ENCODE results near the gene KHSRP. TPM values are rescaled to one million over a fixed set of nuclear protein-coding genes. Genes with fewer than 3 reads are reported as not detected.

Gene KHSRP
- total RNA-seq, 2 donors from 2014 or later: 146 to 277 TPM

DNA sequence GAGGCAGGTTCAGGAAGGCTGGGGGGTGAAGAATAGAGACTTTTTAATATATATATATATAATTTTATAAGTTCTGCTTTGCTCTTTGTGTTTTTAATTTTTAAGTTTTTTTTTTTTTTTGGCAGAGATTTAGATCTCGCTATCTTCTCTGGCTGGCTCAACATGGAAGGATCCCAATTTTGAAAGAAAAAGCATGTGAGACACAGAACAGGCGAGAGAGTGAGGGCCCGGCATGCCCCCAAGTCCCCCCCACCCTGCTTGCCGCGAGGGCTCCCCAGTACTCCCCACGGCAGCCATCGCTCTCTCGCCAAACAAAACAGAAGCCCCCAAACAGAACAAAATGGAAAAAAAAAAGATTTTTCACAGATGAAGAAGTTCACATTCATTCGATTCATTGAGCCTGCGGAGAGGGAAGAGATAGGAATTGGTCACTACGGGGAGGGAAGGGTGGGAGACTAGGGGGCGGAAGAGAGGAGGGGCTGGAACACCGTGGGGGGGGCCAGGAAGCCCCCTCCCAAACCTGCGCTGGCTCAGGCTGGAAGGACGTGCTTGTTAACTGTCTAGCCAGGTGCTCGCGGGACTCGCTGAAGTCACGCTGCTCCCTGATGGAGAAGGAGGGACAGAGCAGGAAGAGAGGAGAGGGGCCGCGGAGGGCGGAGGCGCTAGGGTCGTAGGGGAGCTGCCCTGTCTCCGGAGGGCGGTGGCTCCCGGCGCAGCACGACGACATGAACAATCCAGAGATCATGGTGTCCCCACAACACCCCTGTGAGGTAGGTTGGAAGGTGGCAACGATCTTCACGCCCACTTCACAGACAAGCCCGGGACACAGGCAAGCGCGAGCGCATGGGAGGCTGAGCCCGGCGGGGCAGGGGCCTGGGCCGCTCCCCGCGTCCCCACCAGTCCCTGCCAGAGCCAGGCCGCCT lies 10.6 kb downstream of the KHSRP start:
- H3K9me3 ChIP-seq: no peaks in the 10 kb centered on the region
- peaks cover 16 to 41% of the 10 kb centered on the region in 2 donors for H3K36me3 ChIP-seq
- H3K27ac ChIP-seq: no peak overlapping the region
- 43% methylated on average over 42 of the region's 42 CpGs for WGBS
- no peak overlapping the region for H3K4me3 ChIP-seq
- TF ChIP-seq POLR2AphosphoS5 (IDR thresholded peaks at IDR 0.05): no peak
- TF ChIP-seq, protein P1, sequence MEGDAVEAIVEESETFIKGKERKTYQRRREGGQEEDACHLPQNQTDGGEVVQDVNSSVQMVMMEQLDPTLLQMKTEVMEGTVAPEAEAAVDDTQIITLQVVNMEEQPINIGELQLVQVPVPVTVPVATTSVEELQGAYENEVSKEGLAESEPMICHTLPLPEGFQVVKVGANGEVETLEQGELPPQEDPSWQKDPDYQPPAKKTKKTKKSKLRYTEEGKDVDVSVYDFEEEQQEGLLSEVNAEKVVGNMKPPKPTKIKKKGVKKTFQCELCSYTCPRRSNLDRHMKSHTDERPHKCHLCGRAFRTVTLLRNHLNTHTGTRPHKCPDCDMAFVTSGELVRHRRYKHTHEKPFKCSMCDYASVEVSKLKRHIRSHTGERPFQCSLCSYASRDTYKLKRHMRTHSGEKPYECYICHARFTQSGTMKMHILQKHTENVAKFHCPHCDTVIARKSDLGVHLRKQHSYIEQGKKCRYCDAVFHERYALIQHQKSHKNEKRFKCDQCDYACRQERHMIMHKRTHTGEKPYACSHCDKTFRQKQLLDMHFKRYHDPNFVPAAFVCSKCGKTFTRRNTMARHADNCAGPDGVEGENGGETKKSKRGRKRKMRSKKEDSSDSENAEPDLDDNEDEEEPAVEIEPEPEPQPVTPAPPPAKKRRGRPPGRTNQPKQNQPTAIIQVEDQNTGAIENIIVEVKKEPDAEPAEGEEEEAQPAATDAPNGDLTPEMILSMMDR (IDR thresholded peaks at IDR 0.05): no peak
- no peak for TF ChIP-seq POLR2A (IDR thresholded peaks at IDR 0.05)
- DNase-seq (ENCODE audit: low spot score): no peak
- H3K27me3 ChIP-seq (replicated peaks; ENCODE audit: insufficient read depth): no peaks in the 10 kb centered on the region
- intact Hi-C loops (cut with DNase I): no loop called here
- H3K4me1 ChIP-seq (replicated peaks): no peaks in the 10 kb centered on the region

DNA sequence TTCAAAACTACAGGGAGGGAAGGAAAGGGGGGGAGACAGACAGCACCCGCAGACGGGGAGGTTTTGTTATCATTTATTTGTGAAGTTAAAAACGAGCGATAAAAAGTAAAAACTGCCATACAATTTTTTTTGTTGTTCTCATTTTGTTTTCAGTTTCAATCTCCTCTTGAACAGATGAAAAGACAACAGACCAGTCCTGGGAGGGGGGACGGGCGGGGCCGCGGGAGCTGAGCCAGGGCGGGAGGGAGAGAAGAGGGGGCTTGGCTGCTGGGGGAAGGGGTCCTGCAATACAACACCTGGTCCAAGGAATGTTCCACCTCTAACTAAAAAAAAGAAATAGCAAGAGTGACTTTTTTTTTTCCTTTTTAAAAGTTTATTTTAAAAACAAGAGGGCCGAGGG lies 11.3 kb downstream of the KHSRP start:
- H3K4me3 ChIP-seq: no peak overlapping the region
- H3K36me3 ChIP-seq: peaks cover 16 to 35% of the 10 kb centered on the region in 2 donors
- no peaks in the 10 kb centered on the region for H3K4me1 ChIP-seq (replicated peaks)
- peak overlapping the region in 1 of 2 donors; percentile 31 for H3K27ac ChIP-seq
- no peak for DNase-seq (ENCODE audit: low spot score)
- TF ChIP-seq POLR2AphosphoS5 (IDR thresholded peaks at IDR 0.05) (no peak), POLR2A (IDR thresholded peaks at IDR 0.05) (no peak)
- TF ChIP-seq, protein P1 (IDR thresholded peaks at IDR 0.05): no peak
- H3K9me3 ChIP-seq: no peaks in the 10 kb centered on the region
- H3K27me3 ChIP-seq (replicated peaks; ENCODE audit: insufficient read depth): no peaks in the 10 kb centered on the region
- 30% methylated on average over 10 of the region's 10 CpGs for WGBS
- intact Hi-C loops (cut with DNase I): no loop called here

DNA sequence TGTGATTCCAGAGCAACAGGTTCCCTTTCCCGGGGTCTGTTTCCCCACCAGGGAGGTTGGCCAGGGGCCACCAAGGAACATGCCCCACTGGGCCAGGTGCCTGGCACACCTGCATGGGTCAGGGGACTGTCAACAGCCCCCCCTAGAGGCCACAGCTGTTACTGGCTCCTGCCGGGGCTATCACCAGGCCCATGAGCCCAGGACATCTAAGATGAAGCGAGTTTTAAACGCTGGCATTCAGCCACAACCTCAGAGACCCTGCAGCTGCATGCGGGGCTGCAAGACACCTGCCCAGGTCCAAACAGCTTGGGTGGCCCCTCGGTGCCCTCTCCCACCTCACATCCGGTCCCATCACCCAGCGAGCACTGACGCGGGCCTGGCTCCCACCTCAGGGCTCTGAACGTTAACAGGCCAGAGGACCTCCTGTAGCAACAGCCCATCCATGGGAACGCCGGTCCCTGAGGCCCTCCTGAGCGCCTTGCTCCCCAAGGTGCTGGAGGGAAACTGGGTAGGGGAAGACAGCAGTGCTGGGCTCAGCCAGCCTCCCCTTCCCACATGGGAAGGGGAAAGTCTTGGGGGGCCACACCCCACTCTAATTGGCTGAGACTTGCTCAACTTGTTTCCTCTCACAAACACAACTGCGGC lies 12.0 kb downstream of the KHSRP start:
- Histone ChIP-seq H3K27ac (peak overlapping the region in 1 of 2 donors; percentile 31), H3K36me3 (peaks cover 16 to 28% of the 10 kb centered on the region in 2 donors), H3K4me1 (replicated peaks) (no peaks in the 10 kb centered on the region), H3K4me3 (no peak overlapping the region), H3K9me3 (no peaks in the 10 kb centered on the region), H3K27me3 (replicated peaks; ENCODE audit: insufficient read depth) (no peaks in the 10 kb centered on the region)
- TF ChIP-seq, protein P1 (IDR thresholded peaks at IDR 0.05): peak in 2 of 4 experiments; percentile 19 to 39
- no peak for TF ChIP-seq POLR2AphosphoS5 (IDR thresholded peaks at IDR 0.05)
- peak; percentile 35 for DNase-seq (ENCODE audit: low spot score)
- 34% methylated on average over 15 of the region's 15 CpGs for WGBS
- intact Hi-C loops (cut with DNase I): no loop called here

DNA sequence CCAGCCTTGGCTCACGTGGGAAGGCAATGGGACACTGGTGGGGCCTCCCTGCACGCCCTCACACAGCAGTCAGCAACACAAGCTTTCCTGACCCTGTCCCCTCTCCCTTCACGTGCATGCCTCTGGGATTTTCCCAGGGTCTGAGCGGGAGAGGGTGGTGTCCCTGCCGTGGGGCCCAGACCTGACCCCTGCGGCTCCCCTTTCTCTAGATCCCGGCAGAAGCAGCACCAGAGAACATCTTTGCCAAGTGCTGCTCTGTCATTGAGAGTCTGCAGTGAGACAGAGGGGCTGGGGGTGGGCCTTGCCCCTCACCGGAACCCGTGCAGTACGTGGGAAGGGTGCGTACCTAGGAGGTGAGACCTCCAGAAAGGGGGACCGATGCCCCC lies 12.6 kb downstream of the KHSRP start:
- WGBS: 75% methylated on average over 12 of the region's 12 CpGs
- H3K27ac ChIP-seq: no peak overlapping the region
- intact Hi-C loops (cut with DNase I): no loop called here
- TF ChIP-seq POLR2AphosphoS5 (IDR thresholded peaks at IDR 0.05): no peak
- H3K36me3 ChIP-seq: peaks cover 16 to 23% of the 10 kb centered on the region in 2 donors
- no peak for DNase-seq (ENCODE audit: low spot score)
- H3K27me3 ChIP-seq (replicated peaks; ENCODE audit: insufficient read depth): no peaks in the 10 kb centered on the region
- H3K4me1 ChIP-seq (replicated peaks): no peaks in the 10 kb centered on the region
- no peaks in the 10 kb centered on the region for H3K9me3 ChIP-seq
- H3K4me3 ChIP-seq: no peak overlapping the region

DNA sequence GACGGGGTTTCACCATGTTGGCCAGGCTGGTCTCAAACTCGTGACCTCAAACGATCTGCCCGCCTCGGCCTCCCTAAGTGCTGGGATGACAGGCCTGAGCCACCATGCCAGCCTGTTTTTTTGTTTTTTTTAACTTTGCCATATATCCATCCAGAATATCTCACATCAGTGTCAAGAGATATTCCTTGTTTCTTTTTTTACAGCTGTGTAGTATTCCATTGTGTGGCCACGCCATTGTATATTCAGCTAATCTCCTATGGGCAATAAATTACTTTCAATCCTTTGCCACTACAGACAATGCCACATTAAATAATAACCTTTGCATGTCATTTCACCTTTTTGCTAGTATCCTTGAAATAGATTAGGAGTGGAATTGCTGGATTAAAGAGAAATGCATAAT lies 15.3 kb downstream of the KHSRP start:
- Histone ChIP-seq H3K27ac (no peak overlapping the region), H3K4me1 (replicated peaks) (no peaks in the 10 kb centered on the region), H3K4me3 (no peak overlapping the region), H3K36me3 (no peaks in the 10 kb centered on the region), H3K27me3 (replicated peaks; ENCODE audit: insufficient read depth) (no peaks in the 10 kb centered on the region), H3K9me3 (no peaks in the 10 kb centered on the region)
- no peak for DNase-seq (ENCODE audit: low spot score)
- intact Hi-C loops (cut with DNase I): no loop called here
- TF ChIP-seq, protein P1 (IDR thresholded peaks at IDR 0.05): no peak
- TF ChIP-seq POLR2A (IDR thresholded peaks at IDR 0.05): no peak
- no peak for TF ChIP-seq POLR2AphosphoS5 (IDR thresholded peaks at IDR 0.05)
- WGBS: 98% methylated on average over 6 of the region's 6 CpGs
